Muscle layer of colon (tissue), 2 donors: ENCODE results near the gene BLOC1S1.

ENCODE experiments used
- H3K27ac ChIP-seq: one replicate; pipeline ENCODE4 v1.7.0; 2013; ENCODE audit warnings: low read depth, mild to moderate bottlenecking, low read length, moderate library complexity
- H3K27me3 ChIP-seq, 2 donors: one replicate each; pipeline ENCODE4 v1.7.0; 2013; ENCODE audit warnings: low read length in 2 of 2, mild to moderate bottlenecking in 2 of 2; ENCODE audit not compliant: insufficient read depth in 2 of 2, control insufficient read depth in 1 of 2
- H3K36me3 ChIP-seq: one replicate; pipeline ENCODE4 v1.7.0; 2013; ENCODE audit warnings: mild to moderate bottlenecking, low read length; ENCODE audit not compliant: insufficient read depth
- H3K4me1 ChIP-seq: one replicate; pipeline ENCODE4 v1.7.0; 2013; ENCODE audit warnings: mild to moderate bottlenecking, low read length; ENCODE audit not compliant: insufficient read depth
- H3K4me3 ChIP-seq, 2 donors: one replicate each; pipeline ENCODE4 v1.7.0; 2013; ENCODE audit warnings: low read length in 2 of 2, low read depth in 1 of 2, mild to moderate bottlenecking in 1 of 2, moderate library complexity in 1 of 2
- H3K9ac ChIP-seq: one replicate; pipeline ENCODE4 v1.7.0; 2013; ENCODE audit warnings: low read length
- H3K9me3 ChIP-seq: one replicate; pipeline ENCODE4 v1.7.0; 2013; ENCODE audit warnings: mild to moderate bottlenecking, low read length
- donor health status: abdominal sarcoma.
- donor health status: Adenocarcinoma of cecum.

Gene BLOC1S1

DNA sequence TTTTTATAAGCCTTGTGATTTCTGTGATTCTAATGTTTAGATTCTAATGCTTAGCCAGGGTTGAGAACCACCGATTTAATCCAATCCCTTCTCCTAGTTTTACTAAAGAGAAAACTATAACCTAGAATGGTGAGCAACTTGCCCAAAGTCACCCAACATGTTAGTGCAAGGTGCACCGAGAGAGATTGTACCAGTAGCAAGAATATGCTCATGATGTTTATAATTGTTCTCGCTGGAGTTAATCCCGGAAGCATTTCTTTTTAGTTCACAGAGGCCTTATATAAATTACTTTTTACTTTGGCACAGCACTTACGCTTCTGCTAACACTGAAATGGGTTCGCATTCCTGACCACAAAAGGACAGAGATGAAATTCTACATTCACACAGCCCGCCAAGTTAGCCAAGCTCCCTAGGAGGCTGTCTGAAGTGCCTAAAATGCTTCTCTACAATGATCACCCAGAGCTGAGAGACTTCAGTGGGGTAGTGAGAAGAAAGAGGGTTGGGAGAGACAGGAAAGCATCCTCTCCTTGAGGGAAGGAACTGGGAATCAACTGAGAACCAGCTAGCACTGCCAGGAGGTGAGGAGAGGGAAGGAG, 579 bp upstream of the BLOC1S1 start:
- Histone ChIP-seq H3K27ac (peak overlapping the region; percentile 99), H3K4me3 (peak overlapping the region; percentile 74 to 85), H3K9me3 (no peaks in the 10 kb centered on the region), H3K4me1 (peaks cover 66% of the 10 kb centered on the region), H3K9ac (peak overlapping the region; percentile 91), H3K27me3 (no peaks in the 10 kb centered on the region), H3K36me3 (no peaks in the 10 kb centered on the region)

DNA sequence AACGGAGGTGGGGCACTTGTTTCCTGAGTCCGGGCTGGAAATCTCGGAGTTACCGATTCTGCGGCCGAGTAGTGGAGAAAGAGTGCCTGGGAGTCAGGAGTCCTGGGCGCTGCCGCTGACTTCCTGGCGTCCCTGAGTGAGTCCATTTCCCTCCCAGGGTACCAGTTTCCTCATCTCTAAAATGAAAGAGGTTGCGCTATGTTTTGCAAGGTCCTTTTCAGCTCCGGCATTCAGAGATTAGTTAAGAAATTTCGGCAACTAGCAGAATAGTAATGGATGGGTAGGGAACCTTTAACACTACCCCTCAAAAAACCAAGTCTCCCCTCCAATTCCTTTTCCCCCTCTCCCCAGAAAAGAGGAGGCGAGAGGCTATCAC, 724 bp downstream of the BLOC1S1 start:
- H3K4me1 ChIP-seq = peaks cover 79% of the 10 kb centered on the region
- no peaks in the 10 kb centered on the region for H3K9me3 ChIP-seq

DNA sequence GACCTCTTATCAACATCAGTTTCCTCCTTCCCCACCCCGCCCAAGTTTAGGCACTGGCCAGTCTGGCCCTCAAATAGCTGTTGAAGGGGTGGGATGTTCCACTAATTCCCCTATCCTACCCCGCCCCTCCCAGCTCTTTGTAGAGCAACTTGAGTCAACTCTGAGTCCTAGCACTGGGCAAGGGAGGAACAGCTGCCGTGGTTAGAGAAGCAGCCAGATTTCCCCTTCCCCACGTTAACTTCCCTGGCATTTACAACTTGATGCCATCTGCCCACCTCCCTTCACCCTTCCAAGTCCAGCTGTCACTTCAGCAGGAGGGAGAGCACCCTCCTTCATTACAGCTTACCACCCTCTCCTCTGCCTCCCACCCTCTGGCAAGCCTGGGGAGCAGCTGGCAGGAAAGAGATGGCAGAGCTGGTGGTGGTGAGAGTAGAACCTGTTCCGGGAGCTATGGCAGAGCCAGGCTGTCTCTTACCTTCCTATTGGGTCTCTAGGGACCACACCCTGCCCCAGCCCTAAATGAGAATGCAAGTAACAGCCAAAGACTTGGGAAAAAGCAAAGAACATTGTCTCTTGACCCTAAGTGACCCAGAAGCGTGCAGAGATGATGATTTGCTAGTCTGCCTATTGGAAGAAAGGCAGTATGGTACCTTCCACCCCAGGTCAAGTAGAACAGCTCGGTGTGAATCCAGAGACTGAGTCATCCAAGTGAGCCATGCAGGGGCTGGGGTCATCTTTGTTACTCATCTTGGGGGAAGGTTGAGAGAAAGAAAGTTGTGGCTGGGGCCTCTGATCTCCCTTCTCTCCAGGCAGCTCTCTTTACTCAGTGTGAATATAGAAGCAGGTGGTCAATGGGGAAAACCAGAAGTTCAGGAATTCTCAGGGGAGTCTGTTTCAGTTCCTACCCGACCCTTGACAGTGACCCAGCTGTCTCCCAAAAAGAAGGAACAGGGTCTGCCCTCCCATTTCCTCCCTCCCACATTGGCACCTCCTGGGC, 1.5 kb downstream of the BLOC1S1 start:
- H3K4me3 ChIP-seq = peak overlapping the region; percentile 74 to 85
- peak overlapping the region; percentile 99 for H3K27ac ChIP-seq
- no peaks in the 10 kb centered on the region for H3K27me3 ChIP-seq
- peaks cover 74% of the 10 kb centered on the region for H3K4me1 ChIP-seq
- no peaks in the 10 kb centered on the region for H3K9me3 ChIP-seq
- no peaks in the 10 kb centered on the region for H3K36me3 ChIP-seq
- peak overlapping the region; percentile 91 for H3K9ac ChIP-seq

More for the DNA sequence above, 724 bp downstream of the BLOC1S1 start:
- Histone ChIP-seq H3K4me3 (peak overlapping the region; percentile 74 to 85), H3K9ac (peak overlapping the region; percentile 91), H3K27me3 (no peaks in the 10 kb centered on the region), H3K27ac (peak overlapping the region; percentile 99), H3K36me3 (no peaks in the 10 kb centered on the region)

DNA sequence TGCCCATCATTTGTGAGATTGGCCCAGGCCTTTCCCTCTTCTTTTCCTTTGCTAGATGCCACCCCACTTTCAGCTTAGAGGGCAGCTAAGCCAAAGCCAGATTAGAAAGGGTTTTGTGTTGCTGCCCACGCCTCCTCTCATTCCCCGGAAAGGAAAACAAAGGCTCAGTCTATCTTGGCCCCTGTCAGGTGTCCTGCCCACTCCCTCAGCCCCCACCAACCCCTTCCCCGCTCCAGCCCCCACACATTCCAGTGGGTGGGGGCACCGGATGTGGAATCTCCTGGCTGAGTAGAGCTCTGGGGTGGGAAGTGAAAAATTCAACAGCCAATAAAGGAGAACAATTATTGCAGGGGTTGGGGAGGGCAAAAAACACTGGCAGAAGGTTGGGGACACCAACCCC, 2.2 kb downstream of the BLOC1S1 start:
- Histone ChIP-seq H3K9ac (peak overlapping the region; percentile 9), H3K36me3 (no peaks in the 10 kb centered on the region), H3K27ac (peak overlapping the region; percentile 99), H3K27me3 (no peaks in the 10 kb centered on the region), H3K4me3 (peak overlapping the region in 1 of 2 donors; percentile 5), H3K4me1 (peaks cover 67% of the 10 kb centered on the region), H3K9me3 (no peaks in the 10 kb centered on the region)

DNA sequence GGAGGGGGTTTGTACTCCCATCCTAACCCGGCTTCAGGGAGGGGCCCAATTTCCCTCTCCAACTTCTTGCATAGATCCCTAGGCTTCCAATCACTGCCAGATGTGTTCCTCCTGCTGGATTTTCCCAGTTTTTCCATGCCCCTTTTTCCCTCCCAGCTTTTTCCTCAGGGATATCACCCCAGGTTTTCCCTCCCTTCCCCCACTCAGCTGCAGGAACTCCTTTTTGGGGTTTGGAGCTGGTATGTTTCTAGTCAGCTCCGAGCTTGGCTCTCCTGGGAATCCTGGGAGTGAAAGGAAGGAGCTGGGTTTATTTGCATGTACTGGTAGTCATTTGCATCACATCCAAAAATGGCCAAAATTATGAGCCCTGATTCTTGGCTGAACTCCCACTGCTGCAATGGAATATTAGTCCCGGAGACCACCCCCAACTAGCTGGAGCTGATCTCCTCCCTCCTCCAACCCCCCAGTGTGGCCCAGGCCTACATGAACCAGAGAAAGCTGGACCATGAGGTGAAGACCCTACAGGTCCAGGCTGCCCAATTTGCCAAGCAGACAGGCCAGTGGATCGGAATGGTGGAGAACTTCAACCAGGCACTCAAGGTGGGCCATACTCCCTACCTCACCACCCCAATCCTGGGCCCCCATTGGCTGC, 2.9 kb downstream of the BLOC1S1 start:
- Histone ChIP-seq H3K9ac (peak overlapping the region; percentile 9), H3K27me3 (no peaks in the 10 kb centered on the region), H3K36me3 (peaks cover under 1% of the 10 kb centered on the region), H3K4me1 (peaks cover 66% of the 10 kb centered on the region), H3K27ac (peak overlapping the region; percentile 99), H3K4me3 (peak overlapping the region in 1 of 2 donors; percentile 5), H3K9me3 (no peaks in the 10 kb centered on the region)

DNA sequence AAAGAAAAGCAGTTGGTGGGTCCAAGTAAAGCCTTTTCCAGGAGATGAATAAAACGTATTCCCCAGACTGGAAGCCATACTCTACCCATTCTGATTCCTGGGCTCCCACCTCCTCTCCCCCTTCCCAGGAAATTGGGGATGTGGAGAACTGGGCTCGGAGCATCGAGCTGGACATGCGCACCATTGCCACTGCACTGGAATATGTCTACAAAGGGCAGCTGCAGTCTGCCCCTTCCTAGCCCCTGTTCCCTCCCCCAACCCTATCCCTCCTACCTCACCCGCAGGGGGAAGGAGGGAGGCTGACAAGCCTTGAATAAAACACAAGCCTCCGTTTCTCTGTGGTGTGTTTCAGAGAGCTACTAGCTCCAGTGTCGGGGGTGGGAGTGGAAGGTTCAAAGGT, 3.5 kb downstream of the BLOC1S1 start:
- Histone ChIP-seq H3K9ac (peak overlapping the region; percentile 66), H3K36me3 (peaks cover 6% of the 10 kb centered on the region), H3K27me3 (no peaks in the 10 kb centered on the region), H3K9me3 (no peaks in the 10 kb centered on the region), H3K4me3 (no peak overlapping the region), H3K4me1 (peaks cover 72% of the 10 kb centered on the region), H3K27ac (peak overlapping the region; percentile 99)

DNA sequence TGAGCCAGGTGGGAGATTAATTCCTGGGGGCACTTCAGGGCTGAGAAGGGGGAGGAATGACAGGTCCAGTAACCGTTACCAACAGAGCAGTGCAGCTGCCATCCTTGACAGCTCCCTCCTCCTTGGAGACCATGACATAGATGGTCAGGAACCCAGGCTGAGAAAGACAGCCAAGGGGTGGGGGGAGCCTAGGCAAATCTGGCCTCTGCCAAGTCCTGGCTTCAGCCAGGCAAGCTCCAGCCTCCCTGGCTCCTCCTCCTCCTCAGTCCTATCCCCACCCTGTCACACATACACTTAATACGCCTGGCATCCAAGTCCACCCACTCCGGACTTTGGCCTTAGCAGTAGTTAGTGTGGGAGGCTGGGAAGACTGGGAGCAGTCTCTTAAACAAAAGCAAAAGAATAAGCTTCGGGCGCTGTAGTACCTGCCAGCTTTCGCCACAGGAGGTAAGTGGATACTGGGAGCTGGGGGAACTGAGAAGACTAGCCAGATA, 4.3 kb downstream of the BLOC1S1 start, which contains the start of gene RDH5:
TSS of gene RDH5 (plus strand) at position 323 of the 494 bp plus-strand sequence. CDS start 792 bp downstream, outside the sequence.
- H3K36me3 ChIP-seq = peaks cover 14% of the 10 kb centered on the region
- peak within 1 kb of the TSS; percentile 99 for H3K27ac ChIP-seq
- no peaks in the 10 kb centered on the region for H3K9me3 ChIP-seq
- peak within 1 kb of the TSS; percentile 66 for H3K9ac ChIP-seq
- peaks cover 78% of the 10 kb centered on the region for H3K4me1 ChIP-seq
- peak within 1 kb of the TSS; percentile 23 to 44 for H3K4me3 ChIP-seq
- H3K27me3 ChIP-seq = no peaks in the 10 kb centered on the region

DNA sequence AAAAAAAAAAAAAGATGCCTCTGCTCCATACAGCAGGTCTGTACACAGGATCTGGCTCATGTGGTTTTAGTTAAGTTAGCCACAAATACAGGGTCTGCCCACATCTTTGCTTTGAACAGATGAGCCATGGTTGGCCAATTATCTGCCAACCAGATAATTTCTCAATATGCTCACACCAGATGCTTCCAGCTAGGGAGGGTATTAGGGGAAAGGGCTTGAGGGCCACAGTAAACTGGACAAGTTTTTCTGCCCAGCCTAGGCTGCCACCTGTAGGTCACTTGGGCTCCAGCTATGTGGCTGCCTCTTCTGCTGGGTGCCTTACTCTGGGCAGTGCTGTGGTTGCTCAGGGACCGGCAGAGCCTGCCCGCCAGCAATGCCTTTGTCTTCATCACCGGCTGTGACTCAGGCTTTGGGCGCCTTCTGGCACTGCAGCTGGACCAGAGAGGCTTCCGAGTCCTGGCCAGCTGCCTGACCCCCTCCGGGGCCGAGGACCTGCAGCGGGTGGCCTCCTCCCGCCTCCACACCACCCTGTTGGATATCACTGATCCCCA, 5.1 kb downstream of the BLOC1S1 start:
- peaks cover 80% of the 10 kb centered on the region for H3K4me1 ChIP-seq
- H3K27me3 ChIP-seq = no peaks in the 10 kb centered on the region
- peaks cover 22% of the 10 kb centered on the region for H3K36me3 ChIP-seq
- peak overlapping the region; percentile 47 for H3K9ac ChIP-seq
- peak overlapping the region; percentile 99 for H3K27ac ChIP-seq
- peak overlapping the region in 1 of 2 donors; percentile 44 for H3K4me3 ChIP-seq
- no peaks in the 10 kb centered on the region for H3K9me3 ChIP-seq

DNA sequence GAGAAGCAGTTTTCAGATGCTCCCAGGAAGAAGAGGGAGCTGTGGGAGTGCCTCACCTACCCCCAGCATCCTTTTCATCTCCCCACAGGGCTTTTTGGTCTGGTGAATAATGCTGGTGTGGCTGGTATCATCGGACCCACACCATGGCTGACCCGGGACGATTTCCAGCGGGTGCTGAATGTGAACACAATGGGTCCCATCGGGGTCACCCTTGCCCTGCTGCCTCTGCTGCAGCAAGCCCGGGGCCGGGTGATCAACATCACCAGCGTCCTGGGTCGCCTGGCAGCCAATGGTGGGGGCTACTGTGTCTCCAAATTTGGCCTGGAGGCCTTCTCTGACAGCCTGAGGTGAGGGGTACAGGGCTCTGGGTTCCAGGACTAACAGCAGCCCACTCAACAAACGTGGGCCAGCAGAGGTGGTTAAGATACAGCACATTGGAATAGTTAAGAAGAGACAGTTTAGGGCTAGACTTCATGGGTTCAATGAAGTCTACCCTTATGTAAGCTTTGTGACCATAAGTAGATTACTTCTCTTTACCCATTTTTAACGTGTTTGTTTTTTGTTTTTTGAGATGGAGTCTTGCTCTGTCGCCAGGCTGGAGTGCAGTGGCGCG, 5.9 kb downstream of the BLOC1S1 start:
- Histone ChIP-seq H3K4me3 (peak overlapping the region in 1 of 2 donors; percentile 44), H3K9ac (peak overlapping the region; percentile 46), H3K27ac (peak overlapping the region; percentile 99), H3K9me3 (no peaks in the 10 kb centered on the region), H3K36me3 (peaks cover 30% of the 10 kb centered on the region), H3K4me1 (peaks cover 84% of the 10 kb centered on the region), H3K27me3 (no peaks in the 10 kb centered on the region)

DNA sequence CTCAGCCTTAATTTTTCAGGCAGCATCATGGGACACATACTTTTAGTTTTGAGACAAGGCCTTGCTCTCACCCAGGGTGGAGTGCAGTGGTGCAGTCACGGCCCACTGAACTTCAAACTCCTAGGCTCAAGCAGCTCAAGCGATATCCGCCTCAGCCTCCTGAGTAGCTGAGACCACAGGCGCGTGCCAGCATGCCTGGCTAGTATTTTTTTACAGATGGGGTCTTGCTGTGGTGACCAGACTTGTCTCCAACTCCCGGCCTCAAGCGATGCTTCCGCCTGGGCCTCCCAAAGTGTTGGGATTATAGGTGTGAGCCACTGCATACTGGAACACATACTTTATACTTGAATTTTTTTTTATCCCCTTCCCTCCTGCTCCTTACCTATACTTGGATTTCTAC, 7.1 kb downstream of the BLOC1S1 start:
- Histone ChIP-seq H3K9me3 (no peaks in the 10 kb centered on the region), H3K4me3 (no peak overlapping the region), H3K27me3 (no peaks in the 10 kb centered on the region), H3K27ac (no peak overlapping the region), H3K9ac (no peak overlapping the region), H3K4me1 (peaks cover 83% of the 10 kb centered on the region), H3K36me3 (peaks cover 36% of the 10 kb centered on the region)
